T-cell (primary cell): Measurements from ENCODE around the gene SNURF. TPM values are rescaled to one million over a fixed set of nuclear protein-coding genes. Genes with fewer than 3 reads are reported as not detected.

ENCODE experiments used
- ATAC-seq, 4 experiments: fragments of 200-7000 bp in 3 of 4; fragments of 150-1000 bp in 1 of 4; cut with Tn5 transposase; replicated peaks in 1 of 4; 1 replicate in 3 of 4; 2 replicates in 1 of 4; pipeline ENCODE4 v1.10.0; 2021; ENCODE audit warnings: moderate library complexity in 3 of 4, mild to moderate bottlenecking in 2 of 4, moderate number of reproducible peaks in 1 of 4
- CTCF ChIA-PET, 2 donors: fragments of 300-600 bp; sonication (Branson Sonifier 250); formaldehyde crosslinking; loops; one replicate each; lab custom pipeline; 2022; ENCODE audit warnings: antibody characterized with exemption in 2 of 2; lab: Charles Lee
- POLR2A ChIA-PET, 2 donors: fragments of 300-600 bp; sonication (Branson Sonifier 250); formaldehyde crosslinking; loops; one replicate each; lab custom pipeline; 2022; ENCODE audit warnings: antibody characterized with exemption in 2 of 2; lab: Charles Lee
- DNase-seq, 35 experiments: peaks; one replicate each; pipeline versions ENCODE4 v3.0.0 to v3.0.0-alpha.2; 2013 to 2023
- H3K27ac ChIP-seq: one replicate; pipeline ENCODE4 v1.5.1; 2013; ENCODE audit warnings: low read length
- H3K27me3 ChIP-seq, 2 experiments: replicated peaks in 1 of 2; 1 replicate in 1 of 2; 2 replicates in 1 of 2; pipeline versions ENCODE4 v1.6.1 to v1.7.0; 2013; ENCODE audit warnings: low read length in 1 of 2, mixed read lengths in 1 of 2; ENCODE audit not compliant: control insufficient read depth in 2 of 2, insufficient read depth in 2 of 2; ENCODE audit errors: extremely low read depth in 1 of 2
- H3K36me3 ChIP-seq, 2 donors: 1 replicate in 1 of 2; 2 replicates in 1 of 2; pipeline versions ENCODE4 v1.6.1 to v1.7.0; 2013; ENCODE audit warnings: low read length in 1 of 2; ENCODE audit not compliant: control insufficient read depth in 2 of 2, insufficient read depth in 1 of 2; ENCODE audit errors: extremely low read depth in 1 of 2
- H3K4me1 ChIP-seq, 2 experiments: 1 replicate in 1 of 2; 2 replicates in 1 of 2; pipeline versions ENCODE4 v1.6.1 to v1.7.0; 2013; ENCODE audit warnings: low read length in 2 of 2, mixed read lengths in 1 of 2; ENCODE audit not compliant: insufficient read depth in 2 of 2, control insufficient read depth in 1 of 2; ENCODE audit errors: extremely low read depth in 1 of 2
- H3K4me3 ChIP-seq, 2 donors: 1 replicate in 1 of 2; 2 replicates in 1 of 2; pipeline versions ENCODE4 v1.5.1 to v1.7.0; 2013; ENCODE audit warnings: mild to moderate bottlenecking in 2 of 2, low read length in 1 of 2, moderate library complexity in 1 of 2; ENCODE audit not compliant: control insufficient read depth in 1 of 2; ENCODE audit errors: extremely low read depth in 1 of 2
- H3K9me3 ChIP-seq: 2 replicates; pipeline ENCODE4 v1.7.0; 2013
- H3K27ac Mint-ChIP-seq, 2 donors: one replicate each; pipeline ENCODE4 v1.8.0; 2020 to 2021; ENCODE audit warnings: mild to moderate bottlenecking in 2 of 2, mixed read lengths in 2 of 2
- H3K27me3 Mint-ChIP-seq, 2 donors: one replicate each; pipeline ENCODE4 v1.8.0; 2021 to 2022; ENCODE audit warnings: mixed read lengths in 2 of 2
- H3K36me3 Mint-ChIP-seq: one replicate; pipeline ENCODE4 v1.8.0; 2021; ENCODE audit warnings: mixed read lengths
- H3K4me1 Mint-ChIP-seq, 3 donors: one replicate each; pipeline ENCODE4 v1.8.0; 2020 to 2022; ENCODE audit warnings: mixed read lengths in 3 of 3, mild to moderate bottlenecking in 1 of 3
- H3K4me3 Mint-ChIP-seq, 3 donors: one replicate each; pipeline ENCODE4 v1.8.0; 2020 to 2022; ENCODE audit warnings: mild to moderate bottlenecking in 3 of 3, mixed read lengths in 3 of 3, moderate library complexity in 3 of 3
- H3K9me3 Mint-ChIP-seq, 3 donors: one replicate each; pipeline ENCODE4 v1.8.0; 2020 to 2022; ENCODE audit warnings: mixed read lengths in 3 of 3
- WGBS: methylation state at CpG from one replicate; pipeline ENCODE4 v1.1.5; 2013; ENCODE audit warnings: missing lambda C conversion rate; ENCODE audit not compliant: insufficient coverage; 5-methylcytosine and 5-hydroxymethylcytosine counted together
- total RNA-seq, 35 experiments: library from RNA in 6 of 35; stranded (reverse) in 6 of 35; fragments of 120-200 nt in 1 of 35; gene quantifications; one replicate each; pipeline versions ENCODE4 v1.2.1 to v1.2.4 and lab custom pipeline; 2013 to 2026

Gene SNURF
- total RNA-seq, 5 donors from 2014 or later (not counting 1 experiment from before 2014, with no cell fraction given), result 15.6 to 42.8 (median 30.2) TPM

DNA sequence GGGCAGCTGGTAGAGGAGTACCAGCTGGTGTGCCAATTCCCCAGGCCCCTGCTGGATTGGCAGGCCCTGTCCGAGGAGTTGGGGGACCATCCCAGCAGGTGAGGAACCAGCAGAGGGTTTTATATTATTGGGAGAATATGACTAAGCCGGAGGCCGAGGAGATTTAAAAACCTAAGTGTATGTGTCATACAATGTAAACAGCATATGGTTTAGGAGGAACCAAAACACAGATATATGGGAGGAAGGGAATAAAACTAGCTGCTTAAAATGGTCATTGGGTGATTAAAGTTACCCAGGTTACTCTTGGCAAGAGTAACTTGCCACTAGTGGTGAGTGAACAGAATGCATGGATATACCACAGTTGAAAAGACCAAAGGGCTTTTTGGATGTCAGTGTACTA, 22.1 kb downstream of the SNURF start:
- Histone ChIP-seq H3K4me1 (no peaks in the 10 kb centered on the region), H3K36me3 (peaks cover 3 to 71% of the 10 kb centered on the region in 2 donors), H3K9me3 (peaks cover 20% of the 10 kb centered on the region), H3K27ac (no peak overlapping the region), H3K4me3 (no peak overlapping the region), H3K27me3 (no peaks in the 10 kb centered on the region)
- no peak overlapping the region for H3K27ac Mint-ChIP-seq
- H3K27me3 Mint-ChIP-seq, result no peaks in the 10 kb centered on the region
- H3K36me3 Mint-ChIP-seq, result peaks cover 79% of the 10 kb centered on the region
- peaks cover 0 to 6% (median 0%) of the 10 kb centered on the region in 3 donors for H3K4me1 Mint-ChIP-seq
- ChIA-PET CTCF (no interaction called here), POLR2A (interaction anchor here in 1 of 2 donors (0.7 kb wide), 1 partner anchor 20 kb away, joined by 3 read pairs; no protein-coding TSS in a partner anchor)
- H3K9me3 Mint-ChIP-seq, result peaks cover 26 to 45% (median 33%) of the 10 kb centered on the region in 3 donors
- 94% methylated on average over 3 of the region's 3 CpGs for WGBS
- ATAC-seq, result no peak
- DNase-seq, result no peak
- H3K4me3 Mint-ChIP-seq, result no peak overlapping the region

DNA sequence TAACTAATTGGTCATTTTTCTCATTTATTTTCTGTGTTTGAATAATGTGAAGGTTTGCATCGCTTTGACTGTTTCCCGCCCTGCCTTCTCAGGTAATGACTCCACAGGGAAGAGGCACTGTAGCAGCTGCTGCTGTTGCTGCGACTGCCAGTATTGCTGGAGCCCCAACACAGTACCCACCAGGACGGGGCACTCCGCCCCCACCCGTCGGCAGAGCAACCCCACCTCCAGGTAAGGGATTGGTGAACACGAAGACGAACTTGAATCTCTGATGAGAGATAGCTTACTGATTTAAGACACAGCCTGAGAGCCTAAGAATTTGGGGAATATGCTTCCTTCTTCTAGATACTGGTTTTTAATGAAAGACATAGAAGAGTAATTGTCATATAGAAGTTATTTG, 22.9 kb downstream of the SNURF start:
- H3K36me3 ChIP-seq, result peaks cover 7 to 78% of the 10 kb centered on the region in 2 donors
- peaks cover 26 to 49% (median 35%) of the 10 kb centered on the region in 3 donors for H3K9me3 Mint-ChIP-seq
- H3K36me3 Mint-ChIP-seq, result peaks cover 84% of the 10 kb centered on the region
- no peak overlapping the region for H3K4me3 ChIP-seq
- no peaks in the 10 kb centered on the region for H3K4me1 ChIP-seq
- H3K27ac Mint-ChIP-seq, result no peak overlapping the region
- POLR2A ChIA-PET, result no interaction called here
- no peaks in the 10 kb centered on the region for H3K27me3 ChIP-seq
- DNase-seq (no peak), ATAC-seq (no peak)
- WGBS, result 80% methylated on average over 1 of the region's 9 CpGs
- H3K4me3 Mint-ChIP-seq, result no peak overlapping the region
- H3K4me1 Mint-ChIP-seq, result peaks cover 0 to 6% (median 0%) of the 10 kb centered on the region in 3 donors
- H3K9me3 ChIP-seq, result peaks cover 20% of the 10 kb centered on the region
- no peaks in the 10 kb centered on the region for H3K27me3 Mint-ChIP-seq
- CTCF ChIA-PET, result no interaction called here
- no peak overlapping the region for H3K27ac ChIP-seq

DNA sequence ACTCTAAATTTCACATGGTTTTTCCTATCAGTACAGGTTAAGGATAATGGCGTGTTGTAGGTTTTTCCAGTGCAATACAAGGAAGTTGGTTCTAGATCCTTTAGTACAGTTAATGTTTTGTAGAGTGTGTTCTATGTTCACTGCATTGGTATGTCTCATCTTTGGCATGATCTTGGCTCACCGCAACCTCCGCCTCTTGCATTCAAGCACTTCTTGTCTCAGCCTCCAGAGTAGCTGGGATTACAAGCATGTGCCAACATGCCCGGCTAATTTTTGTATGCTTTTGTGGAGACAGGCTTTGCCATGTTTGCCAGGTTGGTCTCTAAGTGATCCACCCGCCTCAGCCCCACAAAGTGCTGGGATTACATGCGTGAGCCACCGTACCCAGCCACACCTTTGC, 30.4 kb downstream of the SNURF start:
- peaks cover 12% of the 10 kb centered on the region for H3K9me3 ChIP-seq
- H3K4me3 ChIP-seq, result no peak overlapping the region
- ChIA-PET POLR2A (no interaction called here), CTCF (no interaction called here)
- no peaks in the 10 kb centered on the region for H3K27me3 Mint-ChIP-seq
- peaks cover 4 to 57% of the 10 kb centered on the region in 2 donors for H3K36me3 ChIP-seq
- no peak overlapping the region for H3K27ac Mint-ChIP-seq
- H3K4me3 Mint-ChIP-seq, result no peak overlapping the region
- WGBS, result 88% methylated on average over 3 of the region's 7 CpGs
- peaks cover 34 to 54% (median 44%) of the 10 kb centered on the region in 3 donors for H3K9me3 Mint-ChIP-seq
- DNase-seq, result no peak
- ATAC-seq, result no peak
- H3K27ac ChIP-seq, result no peak overlapping the region
- H3K4me1 Mint-ChIP-seq, result no peaks in the 10 kb centered on the region
- H3K36me3 Mint-ChIP-seq, result peaks cover 86% of the 10 kb centered on the region
- H3K4me1 ChIP-seq, result no peaks in the 10 kb centered on the region
- H3K27me3 ChIP-seq, result no peaks in the 10 kb centered on the region

DNA sequence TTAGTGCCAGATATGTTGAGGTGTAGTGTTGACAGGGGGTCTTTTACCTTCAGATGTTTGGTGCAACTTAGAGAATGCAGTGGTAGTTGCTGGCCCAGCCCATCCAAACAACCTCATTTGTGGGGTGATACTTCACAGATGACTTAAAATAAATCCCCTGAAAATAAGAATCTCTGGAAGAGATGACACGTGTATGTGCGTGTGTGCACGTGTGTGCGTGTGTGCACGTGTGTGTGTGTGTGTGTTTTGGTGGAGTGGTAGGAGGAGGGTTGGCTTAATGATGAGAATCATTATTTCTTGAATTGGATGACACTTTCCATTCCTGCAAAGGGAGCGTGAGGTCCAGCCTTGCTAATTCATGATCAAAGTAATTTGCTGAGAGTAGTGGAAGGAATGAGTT, 31.9 kb downstream of the SNURF start:
- no peaks in the 10 kb centered on the region for H3K4me1 ChIP-seq

More for the DNA sequence above, 31.9 kb downstream of the SNURF start:
- H3K4me3 Mint-ChIP-seq, result no peak overlapping the region
- H3K36me3 Mint-ChIP-seq, result peaks cover 93% of the 10 kb centered on the region
- CTCF ChIA-PET, result no interaction called here
- 96% methylated on average over 5 of the region's 6 CpGs for WGBS
- no peak overlapping the region for H3K4me3 ChIP-seq
- POLR2A ChIA-PET, result no interaction called here
- no peak overlapping the region for H3K27ac ChIP-seq
- peaks cover 34 to 52% (median 50%) of the 10 kb centered on the region in 3 donors for H3K9me3 Mint-ChIP-seq
- peaks cover 4 to 52% of the 10 kb centered on the region in 2 donors for H3K36me3 ChIP-seq
- H3K9me3 ChIP-seq, result peaks cover 17% of the 10 kb centered on the region
- no peaks in the 10 kb centered on the region for H3K27me3 Mint-ChIP-seq
- no peak overlapping the region for H3K27ac Mint-ChIP-seq
- DNase-seq (no peak), ATAC-seq (no peak)
- no peaks in the 10 kb centered on the region for H3K27me3 ChIP-seq
- H3K4me1 Mint-ChIP-seq, result no peaks in the 10 kb centered on the region

Other genes starting within 250 kb of the SNURF start
- 100 to 1,000 TPM; 111 to 124 (median 120) TPM for gene SNRPN, start within 50 bp of the SNURF start, total RNA-seq